Fibroblast of skin of back (primary cell): Measurements from ENCODE around the gene HOXA7.

Source experiments
- DNase-seq: peaks from one replicate; pipeline ENCODE4 v3.0.0-alpha.2; 2013

HOXA7 gene

GRCh38 chr7:27170426-27171324 lies 14.2 kb upstream of the HOXA7 start:
- DNase-seq: no peak

GRCh38 chr7:27169658-27170425 lies 13.4 kb upstream of the HOXA7 start:
- no peak for DNase-seq

- no peak for DNase-seq
Observed at GRCh38 chr7:27168265-27168947, 11.9 kb upstream of the HOXA7 start.

- DNase-seq: no peak
Observed at GRCh38 chr7:27167916-27168264, 11.4 kb upstream of the HOXA7 start.

GRCh38 chr7:27166531-27167505 lies 10.3 kb upstream of the HOXA7 start:
- DNase-seq: no peak

- no peak for DNase-seq
Observed at GRCh38 chr7:27165996-27166530, 9.6 kb upstream of the HOXA7 start.

- DNase-seq: no peak
Observed at GRCh38 chr7:27165089-27165995, 8.9 kb upstream of the HOXA7 start, which contains the start of gene HOXA9. Gene HOXA9, minus strand, starts transcription at chr7:27165537. Its CDS starts 80 bp downstream, at chr7:27165457.

GRCh38 chr7:27164367-27165088 lies 8.1 kb upstream of the HOXA7 start:
- DNase-seq: no peak

- DNase-seq: no peak
Observed at GRCh38 chr7:27164045-27164366, 7.5 kb upstream of the HOXA7 start.

GRCh38 chr7:27163288-27164044 lies 7.0 kb upstream of the HOXA7 start:
- DNase-seq: no peak

GRCh38 chr7:27162561-27163287 lies 6.2 kb upstream of the HOXA7 start:
- no peak for DNase-seq

GRCh38 chr7:27161721-27162560 lies 5.5 kb upstream of the HOXA7 start:
- DNase-seq: no peak

GRCh38 chr7:27161214-27161720 lies 4.8 kb upstream of the HOXA7 start:
- DNase-seq: no peak

GRCh38 chr7:27160546-27161213 lies 4.2 kb upstream of the HOXA7 start:
- DNase-seq: peak; percentile 58

- no peak for DNase-seq
Observed at GRCh38 chr7:27160145-27160545, 3.7 kb upstream of the HOXA7 start.

- DNase-seq: no peak
Observed at GRCh38 chr7:27159266-27160144, 3.0 kb upstream of the HOXA7 start.
